ENCODE measurements around the gene CNOT6.

Gene CNOT6

GRCh38 chr5:180594311-180595045 is 100.3 kb downstream of the CNOT6 start (continued):
- TF ChIP-seq KLF17 (tag by site-specific recombination; IDR thresholded peaks at IDR 0.05) (peak; percentile 16; the same call in 1 of the 2 replicates), ZNF26 (tag by site-specific recombination; IDR thresholded peaks at IDR 0.05) (no peak), KLF9 (tag by site-specific recombination; IDR thresholded peaks at IDR 0.05; ENCODE audit: low read depth) (peak; percentile 91), CTCF (tag by site-specific recombination; IDR thresholded peaks at IDR 0.05) (no peak), ZNF18 (tag by site-specific recombination; IDR thresholded peaks at IDR 0.05) (no peak), SCRT2 (tag by site-specific recombination; IDR thresholded peaks at IDR 0.05) (no peak), ZNF629 (tag by site-specific recombination; IDR thresholded peaks at IDR 0.05) (no peak), ZSCAN23 (tag by site-specific recombination; IDR thresholded peaks at IDR 0.05) (no peak), TCF7L2 (IDR thresholded peaks at IDR 0.05; ENCODE audit: borderline replicate concordance, low read depth, low read length) (no peak), RBAK (tag by site-specific recombination; IDR thresholded peaks at IDR 0.05) (no peak), ZNF138 (tag by site-specific recombination; IDR thresholded peaks at IDR 0.05; ENCODE audit: borderline replicate concordance) (no peak), ZNF548 (tag by site-specific recombination; IDR thresholded peaks at IDR 0.05) (0 out of 2 replicates have a peak, but pooled peaks have one; percentile 21), ZNF416 (tag by site-specific recombination; IDR thresholded peaks at IDR 0.05) (no peak), ZFP69B (tag by site-specific recombination; IDR thresholded peaks at IDR 0.05) (no peak), ZNF148 (tag by site-specific recombination; IDR thresholded peaks at IDR 0.05; ENCODE audit: borderline replicate concordance) (0 out of 2 replicates have a peak, but pooled peaks have one; percentile 35), ZFHX2 (tag by site-specific recombination; conservative IDR thresholded peaks at IDR 0.05) (peak; percentile 100), ZBTB21 (tag by site-specific recombination; IDR thresholded peaks at IDR 0.05) (no peak), ZNF707 (tag by site-specific recombination; IDR thresholded peaks at IDR 0.05) (no peak), ZNF311 (tag by site-specific recombination; IDR thresholded peaks at IDR 0.05; ENCODE audit: borderline replicate concordance) (no peak), ZNF280C (tag by site-specific recombination; IDR thresholded peaks at IDR 0.05) (no peak), ZNF513 (tag by site-specific recombination; IDR thresholded peaks at IDR 0.05) (no peak), ZNF155 (tag by site-specific recombination; IDR thresholded peaks at IDR 0.05) (no peak), ZNF610 (tag by site-specific recombination; IDR thresholded peaks at IDR 0.05; ENCODE audit: borderline replicate concordance) (no peak), MEIS1 (CRISPR knock-in tag; IDR thresholded peaks at IDR 0.05; ENCODE audit: borderline replicate concordance) (no peak), AEBP2 (tag by site-specific recombination; IDR thresholded peaks at IDR 0.05; ENCODE audit: borderline replicate concordance) (no peak)
